NCI-H2107 treated with DMSO at 0.1 percent for 48 hours (cell line): ENCODE data around the gene FBXO34.

Experiments used
- DNase-seq: peaks from one replicate; lab custom pipeline; 2025; ENCODE audit not compliant: unreplicated experiment; lab: John Stamatoyannopoulos, UW

FBXO34 gene

GRCh38 chr14:55272387-55272786 is 1.2 kb downstream of the FBXO34 start:
- DNase-seq: no peak

GRCh38 chr14:55272922-55273321 is 1.7 kb downstream of the FBXO34 start:
- no peak for DNase-seq

GRCh38 chr14:55274146-55274545 is 2.9 kb downstream of the FBXO34 start:
- DNase-seq: no peak

- no peak for DNase-seq
Measured at GRCh38 chr14:55274751-55275150, 3.5 kb downstream of the FBXO34 start.

GRCh38 chr14:55276736-55277135 is 5.5 kb downstream of the FBXO34 start:
- DNase-seq: no peak

- no peak for DNase-seq
Measured at GRCh38 chr14:55277972-55278740, 6.9 kb downstream of the FBXO34 start.

GRCh38 chr14:55279384-55279783 is 8.2 kb downstream of the FBXO34 start:
- DNase-seq: no peak

- no peak for DNase-seq
Measured at GRCh38 chr14:55281316-55281839, 10.2 kb downstream of the FBXO34 start.

- no peak for DNase-seq
Measured at GRCh38 chr14:55285048-55285652, 13.9 kb downstream of the FBXO34 start.

GRCh38 chr14:55288439-55288838 is 17.2 kb downstream of the FBXO34 start:
- DNase-seq: no peak

GRCh38 chr14:55291480-55292081 is 20.4 kb downstream of the FBXO34 start:
- no peak for DNase-seq

- DNase-seq: peak; percentile 26
Measured at GRCh38 chr14:55294603-55295002, 23.4 kb downstream of the FBXO34 start.

GRCh38 chr14:55297611-55298499 is 26.6 kb downstream of the FBXO34 start:
- no peak for DNase-seq

GRCh38 chr14:55298500-55298822 is 27.2 kb downstream of the FBXO34 start:
- no peak for DNase-seq

- DNase-seq: no peak
Measured at GRCh38 chr14:55301437-55302121, 30.4 kb downstream of the FBXO34 start.

- DNase-seq: no peak
Measured at GRCh38 chr14:55302367-55303124, 31.3 kb downstream of the FBXO34 start.

GRCh38 chr14:55303125-55303499 is 31.9 kb downstream of the FBXO34 start:
- peak; percentile 25 for DNase-seq

- no peak for DNase-seq
Measured at GRCh38 chr14:55303691-55304145, 32.5 kb downstream of the FBXO34 start.

GRCh38 chr14:55306938-55307589 is 35.8 kb downstream of the FBXO34 start:
- no peak for DNase-seq
